ENCODE measurements around the gene ASB2. TPM values are rescaled to one million over a fixed set of nuclear protein-coding genes. Genes with fewer than 3 reads are reported as not detected.
A peak's percentile ranks its signal among the peaks of the same experiment; 100 is the strongest.

Gene ASB2
- total and polyA plus RNA-seq, 2 of the 4 experiments (the other 2 are of a cell fraction): 0.54 to 0.77 TPM

GRCh38 chr14:93971635-93972027, 4.7 kb downstream of the ASB2 start:
- no peak overlapping the region for H3K14ac ChIP-seq (replicated peaks; ENCODE audit: low read depth, low read length)
- no peak overlapping the region for H2BK120ac ChIP-seq (ENCODE audit: low read depth, low read length)
- no peak overlapping the region for H3K27ac ChIP-seq (ENCODE audit: insufficient read depth, low read length)
- H3K56ac ChIP-seq (ENCODE audit: extremely low read depth, insufficient read depth, low read length): no peak overlapping the region
- in situ Hi-C loops (cut with MboI; ENCODE audit: low sequenced_read_pairs) (no loop called here), intact Hi-C loops (cut with micrococcal nuclease) (no loop called here), dilution Hi-C loops (cut with HindIII; ENCODE audit: low sequenced_read_pairs, unreplicated experiment) (no loop called here)
- no peak for ATAC-seq (ENCODE audit: low read depth)
- no peak overlapping the region for H2BK15ac ChIP-seq (ENCODE audit: low read depth, low read length)
- H2AK5ac ChIP-seq (ENCODE audit: low read depth, low read length): no peak overlapping the region
- TF ChIP-seq MXI1 (IDR thresholded peaks at IDR 0.05; ENCODE audit: borderline replicate concordance, low read depth, low read length) (no peak), MAFK (IDR thresholded peaks at IDR 0.05; ENCODE audit: low read depth, low read length) (no peak), RCOR1 (IDR thresholded peaks at IDR 0.05; ENCODE audit: insufficient replicate concordance, low read length) (no peak), RFX5 (IDR thresholded peaks at IDR 0.05; ENCODE audit: low read depth, low read length) (no peak), CHD1 (IDR thresholded peaks at IDR 0.05; ENCODE audit: low read depth, low read length) (no peak), RAD21 (IDR thresholded peaks at IDR 0.05; ENCODE audit: low read length) (no peak), NFE2L2 (IDR thresholded peaks at IDR 0.05; ENCODE audit: low read depth, low read length) (no peak), BHLHE40 (IDR thresholded peaks at IDR 0.05; ENCODE audit: low read depth, low read length) (no peak)
- H3K9ac ChIP-seq (ENCODE audit: low read depth, low read length): no peak overlapping the region
- no peak overlapping the region for H3K23ac ChIP-seq (ENCODE audit: low read depth, low read length)
- peaks cover 2% of the 10 kb centered on the region; the same call in 1 of the 2 replicates for H3K27me3 ChIP-seq (ENCODE audit: control insufficient read depth, insufficient read depth, low read length)
- H3K4ac ChIP-seq (ENCODE audit: low read depth, low read length): no peak overlapping the region
- ChIA-PET POLR2A (ENCODE audit: unreplicated experiment) (no interaction called here), CTCF (interaction anchor here (2.3 kb wide), 1 partner anchor 32 kb away, joined by 9 read pairs; no protein-coding TSS in a partner anchor)
- H2AK9ac ChIP-seq (replicated peaks; ENCODE audit: low read depth, low read length, poor library complexity): no peak overlapping the region
- no peak overlapping the region for H4K8ac ChIP-seq (ENCODE audit: low read depth in 2 of 2, low read length in 2 of 2)
- no peak for DNase-seq
- H3K9me3 ChIP-seq (ENCODE audit: control insufficient read depth, insufficient read depth, low read length): no peaks in the 10 kb centered on the region
- no peak overlapping the region for H3K4me3 ChIP-seq (ENCODE audit: insufficient read depth, low read depth, low read length)
- peak overlapping the region; percentile 15 for H2AFZ ChIP-seq (replicated peaks; ENCODE audit: low read length, poor library complexity)
- H2BK20ac ChIP-seq (ENCODE audit: low read depth, low read length): no peak overlapping the region
- no TSS peak for BruUV-seq (replicated peaks)
- H3K36me3 ChIP-seq (ENCODE audit: control insufficient read depth, insufficient read depth, low read length): no peaks in the 10 kb centered on the region
- no peaks in the 10 kb centered on the region for H3K79me1 ChIP-seq (ENCODE audit: low read depth in 1 of 2, low read length in 2 of 2)
- H3K18ac ChIP-seq (ENCODE audit: low read depth, low read length): no peak overlapping the region
- no peaks in the 10 kb centered on the region for H4K20me1 ChIP-seq (ENCODE audit: insufficient read depth, low read length)
- peaks cover 4% of the 10 kb centered on the region; the same call in 1 of the 2 replicates for H3K9me1 ChIP-seq (ENCODE audit: insufficient read depth, low read length)
- H2BK5ac ChIP-seq (ENCODE audit: low read depth, low read length, poor library complexity, severe bottlenecking): no peak overlapping the region
- WGBS, 2 experiments (ENCODE audit: extremely low coverage in 2 of 2, insufficient read length in 1 of 2): no CpG with 5 or more reads among the region's 3 CpGs
- H4K5ac ChIP-seq (ENCODE audit: low read depth, low read length): no peak overlapping the region
- peaks cover 4% of the 10 kb centered on the region; the same call in 1 of the 2 replicates for H3K4me1 ChIP-seq (ENCODE audit: control insufficient read depth, insufficient read depth, low read length)
- no peak overlapping the region for H4K91ac ChIP-seq (ENCODE audit: insufficient read depth, low read depth, low read length)
- H3K4me2 ChIP-seq (ENCODE audit: low read depth, low read length): no peak overlapping the region

All from IMR-90 (cell line).